Ishikawa (cell line): ENCODE measurements around the gene LPP.

Source experiments
- CEBPB ChIP-seq: IDR thresholded peaks from 2 replicates; pipeline ENCODE4 v1.6.1; 2012
- CREB1 ChIP-seq: IDR thresholded peaks from 2 replicates; pipeline ENCODE4 v1.6.1; 2012; ENCODE audit warnings: low read depth
- EP300 ChIP-seq: IDR thresholded peaks from 2 replicates; pipeline ENCODE4 v1.6.1; 2012; ENCODE audit warnings: borderline replicate concordance
- MAX ChIP-seq: IDR thresholded peaks from 2 replicates; pipeline ENCODE4 v1.6.1; 2012
- NFIC ChIP-seq: IDR thresholded peaks from 2 replicates; pipeline ENCODE4 v1.6.1; 2012
- RAD21 ChIP-seq: IDR thresholded peaks from 2 replicates; pipeline ENCODE4 v1.6.1; 2012; ENCODE audit warnings: low read depth
- TAF1 ChIP-seq: IDR thresholded peaks from 2 replicates; pipeline ENCODE4 v1.6.1; 2012; ENCODE audit warnings: low read depth, mild to moderate bottlenecking
- YY1 ChIP-seq: IDR thresholded peaks from 2 replicates; pipeline ENCODE4 v1.6.1; 2012; ENCODE audit warnings: low read depth
- ZBTB7A ChIP-seq: IDR thresholded peaks from 2 replicates; pipeline ENCODE4 v1.6.1; 2012; ENCODE audit warnings: low read depth
- TF ChIP-seq, protein P1 (sequence below): IDR thresholded peaks from 2 replicates; pipeline ENCODE4 v1.6.1; 2012; ENCODE audit warnings: low read depth, mild to moderate bottlenecking

- no peak for TF ChIP-seq ZBTB7A
- no peak for TF ChIP-seq MAX
- no peak for TF ChIP-seq YY1
- no peak for TF ChIP-seq TAF1
- no peak for TF ChIP-seq RAD21
- TF ChIP-seq CREB1, result no peak
- TF ChIP-seq, protein P1, sequence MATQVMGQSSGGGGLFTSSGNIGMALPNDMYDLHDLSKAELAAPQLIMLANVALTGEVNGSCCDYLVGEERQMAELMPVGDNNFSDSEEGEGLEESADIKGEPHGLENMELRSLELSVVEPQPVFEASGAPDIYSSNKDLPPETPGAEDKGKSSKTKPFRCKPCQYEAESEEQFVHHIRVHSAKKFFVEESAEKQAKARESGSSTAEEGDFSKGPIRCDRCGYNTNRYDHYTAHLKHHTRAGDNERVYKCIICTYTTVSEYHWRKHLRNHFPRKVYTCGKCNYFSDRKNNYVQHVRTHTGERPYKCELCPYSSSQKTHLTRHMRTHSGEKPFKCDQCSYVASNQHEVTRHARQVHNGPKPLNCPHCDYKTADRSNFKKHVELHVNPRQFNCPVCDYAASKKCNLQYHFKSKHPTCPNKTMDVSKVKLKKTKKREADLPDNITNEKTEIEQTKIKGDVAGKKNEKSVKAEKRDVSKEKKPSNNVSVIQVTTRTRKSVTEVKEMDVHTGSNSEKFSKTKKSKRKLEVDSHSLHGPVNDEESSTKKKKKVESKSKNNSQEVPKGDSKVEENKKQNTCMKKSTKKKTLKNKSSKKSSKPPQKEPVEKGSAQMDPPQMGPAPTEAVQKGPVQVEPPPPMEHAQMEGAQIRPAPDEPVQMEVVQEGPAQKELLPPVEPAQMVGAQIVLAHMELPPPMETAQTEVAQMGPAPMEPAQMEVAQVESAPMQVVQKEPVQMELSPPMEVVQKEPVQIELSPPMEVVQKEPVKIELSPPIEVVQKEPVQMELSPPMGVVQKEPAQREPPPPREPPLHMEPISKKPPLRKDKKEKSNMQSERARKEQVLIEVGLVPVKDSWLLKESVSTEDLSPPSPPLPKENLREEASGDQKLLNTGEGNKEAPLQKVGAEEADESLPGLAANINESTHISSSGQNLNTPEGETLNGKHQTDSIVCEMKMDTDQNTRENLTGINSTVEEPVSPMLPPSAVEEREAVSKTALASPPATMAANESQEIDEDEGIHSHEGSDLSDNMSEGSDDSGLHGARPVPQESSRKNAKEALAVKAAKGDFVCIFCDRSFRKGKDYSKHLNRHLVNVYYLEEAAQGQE, result no peak
- no peak for TF ChIP-seq NFIC
- TF ChIP-seq CEBPB, result peak; percentile 61; the same call in 1 of the 2 replicates
- TF ChIP-seq EP300, result no peak
These were observed 626.5 kb downstream of the LPP start for GRCh38 chr3:188780193-188781147.
